Smooth muscle cell (in vitro differentiated cells): ENCODE measurements around the gene NPHS2. TPM values are rescaled to one million over a fixed set of nuclear protein-coding genes. Genes with fewer than 3 reads are reported as not detected.

Experiments
- polyA plus RNA-seq: library from polyadenylated mRNA; unstranded; fragments of >200 nt; fragmentation: Nextera tagmentation; extraction: Ambion mirVana; gene quantifications from 2 replicates; pipeline ENCODE4 v1.2.1, GENCODE V29; 2016
- small RNA-seq: library from RNA; depleted of rRNA; stranded (forward); fragments of <200 nt; gene quantifications from one replicate; pipeline ENCODE3, GENCODE V24; 2014
- total RNA-seq: library from RNA; depleted of rRNA; stranded (reverse); fragments of >200 nt; gene quantifications from 2 replicates; pipeline ENCODE4 v1.2.3, GENCODE V29; 2014

The NPHS2 gene
- total and polyA plus RNA-seq, 2 experiments from 2014 or later: not detected

Small RNA genes lying within 50 kb of the gene (small RNA-seq; reads per million reads assigned to genes)
- gene RNU5F-2P: not detected

Other genes with a start within 250 kb of the NPHS2 start
- 0.09 TPM in 1 of 2 replicates, not detected in the other for gene AXDND1, start 210.0 kb downstream of the NPHS2 start, total RNA-seq
- gene AXDND1, start 210.0 kb downstream of the NPHS2 start, polyA plus RNA-seq: 0.27 and 0.41 TPM in 2 replicates
- not detected in 2 replicates for gene TDRD5, start 15.9 kb upstream of the NPHS2 start, total RNA-seq
- not detected in 2 replicates for gene TDRD5, start 15.9 kb upstream of the NPHS2 start, polyA plus RNA-seq
- not detected in 2 replicates for gene FAM163A, start 167.3 kb upstream of the NPHS2 start, total RNA-seq
- 0.44 TPM in 1 of 2 replicates, not detected in the other for gene FAM163A, start 167.3 kb upstream of the NPHS2 start, polyA plus RNA-seq